CD4-positive, alpha-beta T cell (primary cell): ENCODE results near the gene RPTOR. TPM values are rescaled to one million over a fixed set of nuclear protein-coding genes. Genes with fewer than 3 reads are reported as not detected.

Experiments used
- ATAC-seq: fragments of 200-7000 bp; cut with Tn5 transposase; one replicate; pipeline ENCODE4 v1.10.0; 2022; ENCODE audit warnings: mild to moderate bottlenecking; ENCODE audit not compliant: poor library complexity
- CTCF ChIA-PET: fragments of 350-600 bp; sonication (Branson Sonifier 250); formaldehyde crosslinking; loops from one replicate; lab custom pipeline; 2021; ENCODE audit warnings: antibody characterized with exemption, inconsistent platforms; lab: Charles Lee
- POLR2A ChIA-PET: fragments of 350-600 bp; sonication (Branson Sonifier 250); formaldehyde crosslinking; loops from one replicate; lab custom pipeline; 2021; ENCODE audit warnings: antibody characterized with exemption, inconsistent platforms; lab: Charles Lee
- DNase-seq, 14 experiments: peaks; one replicate each; pipeline ENCODE4 v3.0.0-alpha.2; 2013 to 2020; ENCODE audit warnings: mixed read lengths in 2 of 14
- H3K27ac ChIP-seq, 2 donors: one replicate each; pipeline versions ENCODE4 v1.5.1 to v1.7.0; 2013; ENCODE audit warnings: low read length in 2 of 2, low read depth in 1 of 2, mild to moderate bottlenecking in 1 of 2
- H3K27me3 ChIP-seq, 2 experiments: 1 replicate in 1 of 2; 2 replicates in 1 of 2; pipeline versions ENCODE4 v1.6.1 to v1.7.0; 2013; ENCODE audit warnings: low read length in 2 of 2, control low read depth in 1 of 2, mild to moderate bottlenecking in 1 of 2, moderate library complexity in 1 of 2; ENCODE audit not compliant: insufficient read depth in 2 of 2, control insufficient read depth in 1 of 2
- H3K36me3 ChIP-seq: one replicate; pipeline ENCODE4 v1.6.1; 2013; ENCODE audit warnings: low read length, control low read depth; ENCODE audit not compliant: insufficient read depth
- H3K4me1 ChIP-seq: one replicate; pipeline ENCODE4 v1.6.1; 2013; ENCODE audit warnings: low read length, control low read depth; ENCODE audit not compliant: insufficient read depth
- H3K4me3 ChIP-seq: one replicate; pipeline ENCODE4 v1.5.1; 2013; ENCODE audit warnings: mild to moderate bottlenecking, low read length, moderate library complexity
- H3K9me3 ChIP-seq, 2 experiments: 1 replicate in 1 of 2; 2 replicates in 1 of 2; pipeline versions ENCODE4 v1.6.1 to v1.7.0; 2013; ENCODE audit warnings: low read length in 2 of 2, mild to moderate bottlenecking in 2 of 2, control low read depth in 1 of 2, moderate library complexity in 1 of 2; ENCODE audit not compliant: control insufficient read depth in 1 of 2, insufficient read depth in 1 of 2
- H3K27ac Mint-ChIP-seq: one replicate; pipeline ENCODE4 v1.8.0; 2020; ENCODE audit warnings: mixed read lengths
- H3K27me3 Mint-ChIP-seq: one replicate; pipeline ENCODE4 v1.8.0; 2021; ENCODE audit warnings: mixed read lengths
- H3K36me3 Mint-ChIP-seq: one replicate; pipeline ENCODE4 v1.8.0; 2021; ENCODE audit warnings: low read depth, mixed read lengths
- H3K4me1 Mint-ChIP-seq: one replicate; pipeline ENCODE4 v1.8.0; 2021; ENCODE audit warnings: low read depth, mixed read lengths
- H3K4me3 Mint-ChIP-seq: one replicate; pipeline ENCODE4 v1.8.0; 2020; ENCODE audit warnings: mild to moderate bottlenecking, mixed read lengths
- H3K9me3 Mint-ChIP-seq: one replicate; pipeline ENCODE4 v1.8.0; 2020; ENCODE audit warnings: mixed read lengths
- intact Hi-C, 2 experiments: fragments of 100-400 bp; cut with DNase I in 1 of 2; cut with micrococcal nuclease in 1 of 2; formaldehyde crosslinking; loops; one replicate each; pipeline versions ENCODE4 v1.15.1 to v1.9.0; 2023 to 2025; cut with DNase I, micrococcal nuclease
- total RNA-seq, 174 experiments: library from RNA in 2 of 174; stranded (reverse) in 2 of 174; gene quantifications; one replicate each; pipeline ENCODE4 v1.2.3 and lab custom pipeline; 2021 to 2026
- TF ChIP-seq, protein P1 (sequence below): fragments of 200-600 bp; IDR thresholded peaks from one replicate; pipeline ENCODE4 v1.8.0; 2022; ENCODE audit warnings: antibody characterized with exemption, mild to moderate bottlenecking

The RPTOR gene
- total RNA-seq, 2 experiments from 2014 or later = 45.0 to 47.1 TPM

- H3K36me3 Mint-ChIP-seq = peaks cover 9% of the 10 kb centered on the region
- TF ChIP-seq, protein P1, sequence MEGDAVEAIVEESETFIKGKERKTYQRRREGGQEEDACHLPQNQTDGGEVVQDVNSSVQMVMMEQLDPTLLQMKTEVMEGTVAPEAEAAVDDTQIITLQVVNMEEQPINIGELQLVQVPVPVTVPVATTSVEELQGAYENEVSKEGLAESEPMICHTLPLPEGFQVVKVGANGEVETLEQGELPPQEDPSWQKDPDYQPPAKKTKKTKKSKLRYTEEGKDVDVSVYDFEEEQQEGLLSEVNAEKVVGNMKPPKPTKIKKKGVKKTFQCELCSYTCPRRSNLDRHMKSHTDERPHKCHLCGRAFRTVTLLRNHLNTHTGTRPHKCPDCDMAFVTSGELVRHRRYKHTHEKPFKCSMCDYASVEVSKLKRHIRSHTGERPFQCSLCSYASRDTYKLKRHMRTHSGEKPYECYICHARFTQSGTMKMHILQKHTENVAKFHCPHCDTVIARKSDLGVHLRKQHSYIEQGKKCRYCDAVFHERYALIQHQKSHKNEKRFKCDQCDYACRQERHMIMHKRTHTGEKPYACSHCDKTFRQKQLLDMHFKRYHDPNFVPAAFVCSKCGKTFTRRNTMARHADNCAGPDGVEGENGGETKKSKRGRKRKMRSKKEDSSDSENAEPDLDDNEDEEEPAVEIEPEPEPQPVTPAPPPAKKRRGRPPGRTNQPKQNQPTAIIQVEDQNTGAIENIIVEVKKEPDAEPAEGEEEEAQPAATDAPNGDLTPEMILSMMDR = no peak
- no peak overlapping the region for H3K4me3 Mint-ChIP-seq
- Histone ChIP-seq H3K4me1 (peaks cover 19% of the 10 kb centered on the region), H3K27me3 (peaks cover 20 to 22% of the 10 kb centered on the region in 2 experiments), H3K4me3 (no peak overlapping the region), H3K27ac (no peak overlapping the region), H3K9me3 (peaks cover 0 to 21% of the 10 kb centered on the region in 2 experiments), H3K36me3 (no peaks in the 10 kb centered on the region)
- H3K27ac Mint-ChIP-seq = no peak overlapping the region
- DNase-seq = no peak
- ChIA-PET CTCF (no interaction called here), POLR2A (interaction anchor here (0.9 kb wide), 1 partner anchor 11 kb away, joined by 3 read pairs; no protein-coding TSS in a partner anchor)
- intact Hi-C loops = no loop called here
- H3K27me3 Mint-ChIP-seq = peaks cover 36% of the 10 kb centered on the region
- peaks cover 6% of the 10 kb centered on the region for H3K9me3 Mint-ChIP-seq
- no peak for ATAC-seq
- H3K4me1 Mint-ChIP-seq = peaks cover 11% of the 10 kb centered on the region
These were observed 462.3 kb downstream of the RPTOR start for GRCh38 chr17:81006891-81007290.

GRCh38 chr17:81008140-81008539 is 463.5 kb downstream of the RPTOR start:
- H3K27ac Mint-ChIP-seq = no peak overlapping the region
- peaks cover 6% of the 10 kb centered on the region for H3K4me1 Mint-ChIP-seq
- Histone ChIP-seq H3K27me3 (peaks cover 20 to 22% of the 10 kb centered on the region in 2 experiments), H3K4me3 (no peak overlapping the region), H3K4me1 (peaks cover 17% of the 10 kb centered on the region), H3K9me3 (peaks cover 0 to 21% of the 10 kb centered on the region in 2 experiments), H3K36me3 (no peaks in the 10 kb centered on the region), H3K27ac (no peak overlapping the region)
- no peak overlapping the region for H3K4me3 Mint-ChIP-seq
- no peak for ATAC-seq
- DNase-seq = peak in 1 of 14 experiments; percentile 0
- H3K36me3 Mint-ChIP-seq = peaks cover 12% of the 10 kb centered on the region
- ChIA-PET POLR2A (no interaction called here), CTCF (no interaction called here)
- TF ChIP-seq, protein P1 = no peak
- intact Hi-C loops = no loop called here
- peaks cover 8% of the 10 kb centered on the region for H3K9me3 Mint-ChIP-seq
- peaks cover 29% of the 10 kb centered on the region for H3K27me3 Mint-ChIP-seq

DNA sequence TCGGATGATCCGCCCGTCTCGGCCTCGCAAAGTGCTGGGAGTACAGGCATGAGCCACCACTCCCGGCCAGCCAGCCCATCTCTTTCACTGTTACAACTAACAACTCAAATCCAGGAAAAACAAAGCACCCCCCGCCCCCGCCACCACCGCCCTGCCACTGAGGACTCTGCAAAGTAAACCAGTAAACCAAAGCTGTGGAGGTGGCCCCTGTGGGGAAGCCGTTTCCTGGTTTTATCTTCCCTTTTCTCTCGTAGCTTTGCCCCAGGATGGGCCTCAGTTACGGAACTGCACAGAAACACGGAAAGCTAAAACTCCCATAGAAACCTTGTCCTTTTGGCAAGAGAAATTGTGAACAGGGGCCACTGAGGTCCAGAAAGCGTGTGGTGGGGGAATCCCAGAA is 464.5 kb downstream of the RPTOR start:
- peaks cover 11% of the 10 kb centered on the region for H3K4me1 ChIP-seq
- no peak overlapping the region for H3K27ac ChIP-seq
- peak in 1 of 14 experiments; percentile 1 for DNase-seq
- H3K27me3 ChIP-seq = peaks cover 15 to 17% of the 10 kb centered on the region in 2 experiments
- TF ChIP-seq, protein P1 = no peak
- intact Hi-C loops = no loop called here
- peaks cover 18% of the 10 kb centered on the region for H3K36me3 Mint-ChIP-seq
- peaks cover 8% of the 10 kb centered on the region for H3K9me3 Mint-ChIP-seq
- no peak overlapping the region for H3K27ac Mint-ChIP-seq
- ChIA-PET POLR2A (no interaction called here), CTCF (no interaction called here)
- ATAC-seq = no peak
- H3K36me3 ChIP-seq = no peaks in the 10 kb centered on the region
- no peak overlapping the region for H3K4me3 Mint-ChIP-seq
- H3K4me3 ChIP-seq = no peak overlapping the region
- H3K27me3 Mint-ChIP-seq = peaks cover 23% of the 10 kb centered on the region
- H3K4me1 Mint-ChIP-seq = peaks cover 6% of the 10 kb centered on the region
- H3K9me3 ChIP-seq = peaks cover 0 to 17% of the 10 kb centered on the region in 2 experiments
